K562 (cell line): ENCODE data around the gene AGAP3. TPM values are rescaled to one million over a fixed set of nuclear protein-coding genes. Genes with fewer than 3 reads are reported as not detected.

Experiments used
- ARID1B ChIP-seq: fragments of 450-650 bp; IDR thresholded peaks from 2 replicates; pipeline ENCODE4 v1.6.1; 2016; ENCODE audit warnings: antibody characterized with exemption, mild to moderate bottlenecking, inconsistent platforms
- FIP1L1 ChIP-seq: fragments of 200-400 bp; formaldehyde crosslinking; IDR thresholded peaks from 2 replicates; pipeline ENCODE4 v1.6.1; 2018; ENCODE audit warnings: mild to moderate bottlenecking, low read depth, low read length; ENCODE audit not compliant: poor library complexity, severe bottlenecking
- GATAD2A ChIP-seq: fragments of 450-650 bp; IDR thresholded peaks from 2 replicates; pipeline ENCODE4 v1.6.1; 2017
- HDAC1 ChIP-seq, 2 experiments: fragments of 450-650 bp; IDR thresholded peaks; 2 replicates each; pipeline ENCODE4 v1.6.1; 2016 to 2017; ENCODE audit warnings: inconsistent platforms in 1 of 2, mild to moderate bottlenecking in 1 of 2, moderate library complexity in 1 of 2
- HNRNPL ChIP-seq: fragments of 200-400 bp; formaldehyde crosslinking; IDR thresholded peaks from 2 replicates; pipeline ENCODE4 v1.6.1; 2017; ENCODE audit warnings: low read depth, mild to moderate bottlenecking, low read length
- IFI16 ChIP-seq: fragments of 250-450 bp; sonication (Bioruptor Pico); IDR thresholded peaks from 2 replicates; pipeline ENCODE4 v2.1.2; 2022; ENCODE audit warnings: mild to moderate bottlenecking, inconsistent platforms
- NONO ChIP-seq, 2 experiments: fragments of 200-400 bp in 1 of 2; fragments of 450-650 bp in 1 of 2; formaldehyde crosslinking in 1 of 2; IDR thresholded peaks; 2 replicates each; pipeline ENCODE4 v1.6.1; 2017; ENCODE audit warnings: low read depth in 2 of 2, mild to moderate bottlenecking in 2 of 2, moderate library complexity in 2 of 2, low read length in 1 of 2
- RAD21 ChIP-seq, 2 experiments: fragments of 250-450 bp in 1 of 2; fragments of 450-650 bp in 1 of 2; sonication (Bioruptor Pico) in 1 of 2; formaldehyde crosslinking in 1 of 2; IDR thresholded peaks in 1 of 2; conservative IDR thresholded peaks in 1 of 2; 2 replicates each; pipeline versions ENCODE4 v1.4.0 to v1.8.0; 2020 to 2022; ENCODE audit warnings: mild to moderate bottlenecking in 2 of 2, moderate library complexity in 1 of 2
- SMARCC2 ChIP-seq: fragments of 450-650 bp; IDR thresholded peaks from 2 replicates; pipeline ENCODE4 v1.6.1; 2017; ENCODE audit warnings: antibody characterized with exemption, moderate library complexity, mild to moderate bottlenecking, low read depth
- SREBF1 ChIP-seq: fragments of 150-350 bp; IDR thresholded peaks from 2 replicates; pipeline ENCODE4 v1.6.1; 2014; ENCODE audit warnings: antibody characterized with exemption, low read depth, low read length, borderline replicate concordance
- ZNF76 ChIP-seq: fragments of 250-450 bp; sonication (Bioruptor Pico); IDR thresholded peaks from 2 replicates; pipeline ENCODE4 v1.4.0; 2020; ENCODE audit warnings: mild to moderate bottlenecking, moderate library complexity, borderline replicate concordance
- polyA plus RNA-seq, 8 experiments: library from polyadenylated mRNA; depleted of rRNA in 4 of 8; stranded (reverse) in 5 of 8; unstranded in 3 of 8; fragments of >200 nt; fragmentation: Nextera tagmentation in 2 of 8; fragmentation: Illumina TruSeq in 1 of 8; extraction: Ambion mirVana in 2 of 8; extraction: Trizol in 1 of 8; gene quantifications; 2 replicates each; pipeline versions ENCODE4 v1.2.1 to v1.2.3, GENCODE V29; 2011 to 2014; ENCODE audit warnings: inconsistent platforms in 1 of 8, missing spikeins in 1 of 8
- total RNA-seq, 7 experiments: library from RNA; depleted of rRNA in 6 of 7; stranded (reverse); fragments of >200 nt in 6 of 7; fragmentation: Illumina TruSeq in 2 of 7; extraction: Trizol in 2 of 7; gene quantifications; 2 replicates each; pipeline versions ENCODE4 v1.2.1 to v1.2.3, GENCODE V29; 2011 to 2021; ENCODE audit warnings: low replicate concordance in 1 of 7
- TF ChIP-seq, protein P1 (sequence below): fragments of 200-600 bp; sonication (generic); IDR thresholded peaks from one replicate; pipeline ENCODE4 v1.6.1; 2012; ENCODE audit warnings: mild to moderate bottlenecking, low read depth, low read length, inconsistent platforms
- TF ChIP-seq, protein P2 (sequence below): sonication (generic); formaldehyde crosslinking; IDR thresholded peaks from 2 replicates; pipeline ENCODE4 v1.8.0; 2022; ENCODE audit warnings: missing genetic modification reagents, mild to moderate bottlenecking, moderate library complexity, borderline replicate concordance

AGAP3 gene
- total and polyA plus RNA-seq, 9 of the 15 experiments (the other 6 are each of a cell fraction or from before 2014, with no cell fraction given): 3.4 to 208 (median 62.2) TPM

DNA sequence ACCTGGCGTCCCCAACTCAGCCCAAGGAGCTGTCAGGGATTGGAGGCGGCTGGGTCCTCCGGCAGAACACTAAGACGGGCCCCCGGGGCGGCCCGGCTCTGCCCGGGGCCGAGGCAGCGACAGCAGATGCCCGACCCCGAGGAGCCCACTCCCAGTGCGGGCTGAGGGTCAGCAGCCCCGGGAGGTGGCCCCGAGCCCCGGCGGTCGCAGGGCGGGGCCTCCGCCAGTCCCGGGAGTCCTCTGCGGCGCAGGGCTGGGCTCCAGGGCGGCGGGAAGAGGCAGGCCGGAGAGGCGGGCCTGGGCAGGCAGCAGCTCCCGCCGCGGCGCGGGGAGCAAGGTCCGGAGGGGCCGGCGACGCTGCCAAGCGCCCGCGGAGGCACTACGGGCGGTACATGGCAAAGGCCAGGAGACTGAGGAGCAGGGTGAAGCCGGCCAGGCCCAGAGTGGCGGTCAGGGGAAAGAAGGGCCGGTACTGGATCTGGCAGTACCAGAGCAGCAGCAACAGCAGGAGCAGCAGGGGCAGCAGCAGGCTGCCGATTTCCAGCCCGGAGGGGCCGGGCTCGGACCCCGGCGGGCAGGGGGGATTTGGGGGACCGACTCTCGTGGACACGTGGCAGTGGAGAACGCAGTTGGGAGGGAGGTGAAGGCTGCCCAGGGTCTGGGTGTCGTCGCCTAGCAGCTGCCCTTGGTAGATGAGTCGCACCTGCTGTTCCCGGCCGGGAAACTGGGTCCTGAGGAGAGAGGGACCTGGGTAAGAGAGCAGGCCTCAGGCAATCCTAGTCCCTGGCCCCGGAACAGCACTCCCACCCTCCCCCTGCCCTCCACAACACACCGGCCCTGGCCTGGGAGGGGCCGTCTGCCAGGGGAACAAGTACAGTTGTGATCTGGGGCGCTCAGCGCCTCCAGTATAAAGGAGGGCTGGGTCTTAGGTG lies 4.8 kb upstream of the AGAP3 start (continued):
- TF ChIP-seq FIP1L1 (peak; percentile 87), HDAC1 (IDR thresholded peaks at IDR 0.05) (0 out of 4 replicates have a peak, but pooled peaks of 1 of the 2 experiments have one; percentile 12), SREBF1 (0 out of 2 replicates have a peak, but pooled peaks have one; percentile 11), GATAD2A (no peak), NONO (IDR thresholded peaks at IDR 0.05; ENCODE audit: low read depth in 2 of 2, low read length in 1 of 2) (no peak), SMARCC2 (no peak), ARID1B (no peak), HNRNPL (peak; percentile 44; the same call in 1 of the 2 replicates), ZNF76 (CRISPR knock-in tag) (peak; percentile 60; the same call in 1 of the 2 replicates), IFI16 (CRISPR knock-in tag) (no peak), RAD21 (CRISPR knock-in tag; conservative IDR thresholded peaks at IDR 0.05 in 1 of 2, IDR thresholded peaks at IDR 0.05 in 1 of 2) (no peak)
- TF ChIP-seq, protein P1, sequence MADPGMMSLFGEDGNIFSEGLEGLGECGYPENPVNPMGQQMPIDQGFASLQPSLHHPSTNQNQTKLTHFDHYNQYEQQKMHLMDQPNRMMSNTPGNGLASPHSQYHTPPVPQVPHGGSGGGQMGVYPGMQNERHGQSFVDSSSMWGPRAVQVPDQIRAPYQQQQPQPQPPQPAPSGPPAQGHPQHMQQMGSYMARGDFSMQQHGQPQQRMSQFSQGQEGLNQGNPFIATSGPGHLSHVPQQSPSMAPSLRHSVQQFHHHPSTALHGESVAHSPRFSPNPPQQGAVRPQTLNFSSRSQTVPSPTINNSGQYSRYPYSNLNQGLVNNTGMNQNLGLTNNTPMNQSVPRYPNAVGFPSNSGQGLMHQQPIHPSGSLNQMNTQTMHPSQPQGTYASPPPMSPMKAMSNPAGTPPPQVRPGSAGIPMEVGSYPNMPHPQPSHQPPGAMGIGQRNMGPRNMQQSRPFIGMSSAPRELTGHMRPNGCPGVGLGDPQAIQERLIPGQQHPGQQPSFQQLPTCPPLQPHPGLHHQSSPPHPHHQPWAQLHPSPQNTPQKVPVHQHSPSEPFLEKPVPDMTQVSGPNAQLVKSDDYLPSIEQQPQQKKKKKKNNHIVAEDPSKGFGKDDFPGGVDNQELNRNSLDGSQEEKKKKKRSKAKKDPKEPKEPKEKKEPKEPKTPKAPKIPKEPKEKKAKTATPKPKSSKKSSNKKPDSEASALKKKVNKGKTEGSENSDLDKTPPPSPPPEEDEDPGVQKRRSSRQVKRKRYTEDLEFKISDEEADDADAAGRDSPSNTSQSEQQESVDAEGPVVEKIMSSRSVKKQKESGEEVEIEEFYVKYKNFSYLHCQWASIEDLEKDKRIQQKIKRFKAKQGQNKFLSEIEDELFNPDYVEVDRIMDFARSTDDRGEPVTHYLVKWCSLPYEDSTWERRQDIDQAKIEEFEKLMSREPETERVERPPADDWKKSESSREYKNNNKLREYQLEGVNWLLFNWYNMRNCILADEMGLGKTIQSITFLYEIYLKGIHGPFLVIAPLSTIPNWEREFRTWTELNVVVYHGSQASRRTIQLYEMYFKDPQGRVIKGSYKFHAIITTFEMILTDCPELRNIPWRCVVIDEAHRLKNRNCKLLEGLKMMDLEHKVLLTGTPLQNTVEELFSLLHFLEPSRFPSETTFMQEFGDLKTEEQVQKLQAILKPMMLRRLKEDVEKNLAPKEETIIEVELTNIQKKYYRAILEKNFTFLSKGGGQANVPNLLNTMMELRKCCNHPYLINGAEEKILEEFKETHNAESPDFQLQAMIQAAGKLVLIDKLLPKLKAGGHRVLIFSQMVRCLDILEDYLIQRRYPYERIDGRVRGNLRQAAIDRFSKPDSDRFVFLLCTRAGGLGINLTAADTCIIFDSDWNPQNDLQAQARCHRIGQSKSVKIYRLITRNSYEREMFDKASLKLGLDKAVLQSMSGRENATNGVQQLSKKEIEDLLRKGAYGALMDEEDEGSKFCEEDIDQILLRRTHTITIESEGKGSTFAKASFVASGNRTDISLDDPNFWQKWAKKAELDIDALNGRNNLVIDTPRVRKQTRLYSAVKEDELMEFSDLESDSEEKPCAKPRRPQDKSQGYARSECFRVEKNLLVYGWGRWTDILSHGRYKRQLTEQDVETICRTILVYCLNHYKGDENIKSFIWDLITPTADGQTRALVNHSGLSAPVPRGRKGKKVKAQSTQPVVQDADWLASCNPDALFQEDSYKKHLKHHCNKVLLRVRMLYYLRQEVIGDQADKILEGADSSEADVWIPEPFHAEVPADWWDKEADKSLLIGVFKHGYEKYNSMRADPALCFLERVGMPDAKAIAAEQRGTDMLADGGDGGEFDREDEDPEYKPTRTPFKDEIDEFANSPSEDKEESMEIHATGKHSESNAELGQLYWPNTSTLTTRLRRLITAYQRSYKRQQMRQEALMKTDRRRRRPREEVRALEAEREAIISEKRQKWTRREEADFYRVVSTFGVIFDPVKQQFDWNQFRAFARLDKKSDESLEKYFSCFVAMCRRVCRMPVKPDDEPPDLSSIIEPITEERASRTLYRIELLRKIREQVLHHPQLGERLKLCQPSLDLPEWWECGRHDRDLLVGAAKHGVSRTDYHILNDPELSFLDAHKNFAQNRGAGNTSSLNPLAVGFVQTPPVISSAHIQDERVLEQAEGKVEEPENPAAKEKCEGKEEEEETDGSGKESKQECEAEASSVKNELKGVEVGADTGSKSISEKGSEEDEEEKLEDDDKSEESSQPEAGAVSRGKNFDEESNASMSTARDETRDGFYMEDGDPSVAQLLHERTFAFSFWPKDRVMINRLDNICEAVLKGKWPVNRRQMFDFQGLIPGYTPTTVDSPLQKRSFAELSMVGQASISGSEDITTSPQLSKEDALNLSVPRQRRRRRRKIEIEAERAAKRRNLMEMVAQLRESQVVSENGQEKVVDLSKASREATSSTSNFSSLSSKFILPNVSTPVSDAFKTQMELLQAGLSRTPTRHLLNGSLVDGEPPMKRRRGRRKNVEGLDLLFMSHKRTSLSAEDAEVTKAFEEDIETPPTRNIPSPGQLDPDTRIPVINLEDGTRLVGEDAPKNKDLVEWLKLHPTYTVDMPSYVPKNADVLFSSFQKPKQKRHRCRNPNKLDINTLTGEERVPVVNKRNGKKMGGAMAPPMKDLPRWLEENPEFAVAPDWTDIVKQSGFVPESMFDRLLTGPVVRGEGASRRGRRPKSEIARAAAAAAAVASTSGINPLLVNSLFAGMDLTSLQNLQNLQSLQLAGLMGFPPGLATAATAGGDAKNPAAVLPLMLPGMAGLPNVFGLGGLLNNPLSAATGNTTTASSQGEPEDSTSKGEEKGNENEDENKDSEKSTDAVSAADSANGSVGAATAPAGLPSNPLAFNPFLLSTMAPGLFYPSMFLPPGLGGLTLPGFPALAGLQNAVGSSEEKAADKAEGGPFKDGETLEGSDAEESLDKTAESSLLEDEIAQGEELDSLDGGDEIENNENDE: no peak
- TF ChIP-seq, protein P2, sequence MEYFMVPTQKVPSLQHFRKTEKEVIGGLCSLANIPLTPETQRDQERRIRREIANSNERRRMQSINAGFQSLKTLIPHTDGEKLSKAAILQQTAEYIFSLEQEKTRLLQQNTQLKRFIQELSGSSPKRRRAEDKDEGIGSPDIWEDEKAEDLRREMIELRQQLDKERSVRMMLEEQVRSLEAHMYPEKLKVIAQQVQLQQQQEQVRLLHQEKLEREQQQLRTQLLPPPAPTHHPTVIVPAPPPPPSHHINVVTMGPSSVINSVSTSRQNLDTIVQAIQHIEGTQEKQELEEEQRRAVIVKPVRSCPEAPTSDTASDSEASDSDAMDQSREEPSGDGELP (CRISPR knock-in tag): no peak
